ENCODE measurements around the gene PAPPA.

- no peak for TF ChIP-seq POLR2A (IDR thresholded peaks at IDR 0.05)
- no peak for TF ChIP-seq CTCF (IDR thresholded peaks at IDR 0.05)
Observed at GRCh38 chr9:116345393-116345792, 191.8 kb downstream of the PAPPA start.

Data from adrenal gland (tissue), 5 donors.